Neuron (in vitro differentiated cells): Measurements from ENCODE around the gene CLDN3.
"Not testable (repeated sequence)": the region's sequence is repeated elsewhere in the genome, so short reads cannot be mapped to it uniquely, and the experiment has no call there.

Experiments used
- H2AFZ ChIP-seq: one replicate; pipeline ENCODE4 v1.6.1; 2013; ENCODE audit warnings: low read depth, mild to moderate bottlenecking, inconsistent platforms, low read length, moderate library complexity
- H3K27me3 ChIP-seq: one replicate; pipeline ENCODE4 v1.6.1; 2013; ENCODE audit warnings: low read length; ENCODE audit not compliant: insufficient read depth
- H3K36me3 ChIP-seq: one replicate; pipeline ENCODE4 v1.6.1; 2013; ENCODE audit warnings: low read length; ENCODE audit not compliant: insufficient read depth
- H3K4me1 ChIP-seq: one replicate; pipeline ENCODE4 v1.6.1; 2013; ENCODE audit warnings: low read length; ENCODE audit not compliant: insufficient read depth
- H3K4me3 ChIP-seq: 2 replicates; pipeline ENCODE4 v1.5.1; 2013; ENCODE audit warnings: mild to moderate bottlenecking, low read length, moderate library complexity
- H3K9me3 ChIP-seq: one replicate; pipeline ENCODE4 v1.6.1; 2013; ENCODE audit warnings: low read length

The CLDN3 gene

DNA sequence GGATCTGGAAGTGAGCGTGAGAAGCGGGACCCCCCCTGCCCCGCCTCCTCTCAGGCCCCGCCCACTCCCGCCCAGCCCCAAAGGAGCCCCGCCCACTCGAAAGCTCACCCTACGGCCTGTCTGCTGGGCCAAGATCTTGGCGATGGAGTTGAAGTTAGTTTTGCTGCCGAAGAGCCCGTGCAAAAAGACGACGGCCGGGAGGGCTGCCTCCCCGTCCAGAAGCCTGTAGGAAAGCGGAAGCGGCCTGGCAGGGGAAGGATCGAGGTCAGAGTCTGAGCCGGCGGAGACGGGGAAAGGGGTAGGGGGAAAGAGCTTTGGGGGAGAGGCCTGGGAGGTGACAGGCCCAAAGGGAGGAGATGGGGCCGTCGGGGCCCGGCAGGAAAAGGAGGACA is 31.9 kb downstream of the CLDN3 start:
- Histone ChIP-seq H3K27me3 (no peaks in the 10 kb centered on the region), H3K4me1 (peaks cover 28% of the 10 kb centered on the region), H3K9me3 (no peaks in the 10 kb centered on the region), H3K36me3 (peaks cover 10% of the 10 kb centered on the region), H2AFZ (peak overlapping the region; percentile 63), H3K4me3 (peak overlapping the region; percentile 60)

DNA sequence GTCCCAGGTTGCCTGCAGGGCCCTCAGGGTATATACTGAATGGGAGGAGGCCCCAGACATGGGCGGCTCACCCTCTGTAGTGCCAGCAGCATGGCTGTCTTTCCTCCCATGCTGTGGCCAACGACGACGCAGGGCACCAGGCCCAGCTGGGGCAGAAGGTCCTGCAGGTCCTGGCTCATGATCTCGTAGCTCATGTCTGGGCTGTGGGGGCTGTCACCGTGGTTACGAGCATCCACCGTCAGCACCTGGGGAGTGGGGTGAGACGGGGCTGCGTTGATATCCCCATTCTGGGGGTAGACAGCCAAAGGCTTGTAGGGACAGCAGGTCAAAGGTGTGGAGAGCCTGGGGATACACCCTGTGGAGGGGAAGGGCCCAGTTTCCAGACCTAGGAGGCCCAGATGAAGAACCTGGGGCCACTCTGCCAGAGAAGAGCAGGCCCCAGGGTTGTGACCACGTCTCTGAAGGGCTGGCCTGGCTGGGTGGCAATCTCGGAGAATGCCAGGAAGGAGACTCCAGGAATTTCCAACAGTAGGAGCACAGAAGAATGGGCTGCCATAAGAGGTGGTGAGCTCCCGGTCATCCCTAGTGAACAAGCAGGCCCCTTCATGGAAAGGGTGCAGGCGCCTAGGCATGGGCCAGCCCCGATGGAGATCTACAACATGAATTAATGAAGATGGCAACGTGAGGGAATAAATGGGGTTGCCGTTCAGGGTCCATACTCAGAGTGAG is 32.4 kb downstream of the CLDN3 start:
- Histone ChIP-seq H3K36me3 (peaks cover 10% of the 10 kb centered on the region), H3K9me3 (no peaks in the 10 kb centered on the region), H3K4me3 (peak overlapping the region; percentile 60), H2AFZ (no peak overlapping the region), H3K4me1 (peaks cover 22% of the 10 kb centered on the region), H3K27me3 (no peaks in the 10 kb centered on the region)

- Histone ChIP-seq H3K36me3 (peaks cover 10% of the 10 kb centered on the region), H3K4me1 (peaks cover 14% of the 10 kb centered on the region), H3K27me3 (no peaks in the 10 kb centered on the region), H3K4me3 (no peak overlapping the region), H2AFZ (no peak overlapping the region), H3K9me3 (no peaks in the 10 kb centered on the region)
Measured at GRCh38 chr7:73736885-73737284, 33.2 kb downstream of the CLDN3 start.

DNA sequence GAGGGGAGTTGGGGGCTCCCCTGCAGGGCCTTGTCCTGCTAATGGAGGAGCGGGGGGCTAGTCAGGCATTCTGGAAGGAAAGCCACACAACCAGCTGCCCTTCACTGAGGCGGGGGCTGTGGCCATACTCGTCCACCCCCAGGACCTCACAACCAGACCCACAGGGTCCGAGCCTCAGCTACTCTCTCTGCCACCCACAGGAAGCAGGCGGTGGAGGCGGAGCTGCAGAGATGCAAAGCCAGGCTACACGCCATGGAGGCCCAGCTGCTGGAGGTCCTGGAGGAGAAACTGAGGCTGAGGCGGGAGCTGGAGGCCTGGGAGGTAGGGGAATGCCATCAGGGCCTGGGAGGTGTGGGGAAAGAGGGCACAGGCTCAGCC is 34.6 kb downstream of the CLDN3 start:
- H3K27me3 ChIP-seq, result no peaks in the 10 kb centered on the region
- H3K4me3 ChIP-seq, result no peak overlapping the region
- peaks cover 10% of the 10 kb centered on the region for H3K36me3 ChIP-seq
- peaks cover 12% of the 10 kb centered on the region for H3K4me1 ChIP-seq
- no peaks in the 10 kb centered on the region for H3K9me3 ChIP-seq
- H2AFZ ChIP-seq, result no peak overlapping the region

DNA sequence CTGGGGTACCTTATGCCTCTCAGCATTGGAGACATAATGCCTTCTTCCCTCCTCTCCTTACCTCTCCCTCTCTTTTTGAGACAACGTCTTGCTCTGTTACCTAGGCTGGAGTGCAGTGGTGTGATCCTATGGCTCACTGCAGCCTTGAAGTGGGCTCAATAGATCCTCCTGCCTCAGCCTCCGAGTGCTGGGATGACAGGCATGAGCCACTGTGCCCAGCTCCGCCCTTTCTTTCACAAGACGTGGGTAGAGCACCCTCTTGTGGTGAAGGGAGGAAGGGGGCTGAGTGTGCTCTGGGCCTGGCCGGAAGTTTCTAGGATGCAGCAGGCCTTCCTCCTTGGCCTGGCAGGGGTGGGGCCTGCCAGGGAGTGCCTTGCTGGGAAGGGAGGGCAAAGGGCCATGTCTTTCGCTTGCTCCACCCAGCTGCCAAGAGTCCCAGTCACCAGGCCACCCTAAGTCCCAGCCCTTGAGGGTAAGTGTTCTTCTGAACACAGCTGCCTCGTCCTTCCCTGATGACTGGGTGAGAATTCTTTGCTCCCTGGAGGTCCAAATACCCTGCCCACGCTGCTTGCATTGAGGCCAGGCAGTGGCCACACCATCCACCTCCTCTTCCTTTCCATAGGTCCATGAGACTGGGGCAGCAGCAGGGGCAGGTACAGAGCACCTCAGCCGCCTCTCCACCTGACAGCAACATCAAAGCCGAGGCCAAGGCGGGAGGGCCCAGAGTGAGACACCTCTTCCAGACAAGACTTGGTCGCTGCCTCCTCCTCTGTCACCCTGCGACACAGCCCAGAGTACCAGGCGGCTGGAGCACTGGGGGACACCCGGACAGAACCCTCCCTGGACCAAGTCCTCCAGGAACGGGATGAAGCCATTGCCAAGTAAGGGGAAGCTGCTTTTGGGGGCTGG is 35.2 kb downstream of the CLDN3 start:
- Histone ChIP-seq H3K27me3 (no peaks in the 10 kb centered on the region), H3K36me3 (peaks cover 10% of the 10 kb centered on the region), H3K4me1 (peaks cover 14% of the 10 kb centered on the region), H3K4me3 (no peak overlapping the region), H3K9me3 (no peaks in the 10 kb centered on the region), H2AFZ (no peak overlapping the region)

- Histone ChIP-seq H2AFZ (no peak overlapping the region), H3K4me1 (peaks cover 3% of the 10 kb centered on the region), H3K4me3 (no peak overlapping the region), H3K9me3 (no peaks in the 10 kb centered on the region), H3K27me3 (no peaks in the 10 kb centered on the region), H3K36me3 (peaks cover 10% of the 10 kb centered on the region)
Measured at GRCh38 chr7:73732397-73732796, 37.7 kb downstream of the CLDN3 start.

DNA sequence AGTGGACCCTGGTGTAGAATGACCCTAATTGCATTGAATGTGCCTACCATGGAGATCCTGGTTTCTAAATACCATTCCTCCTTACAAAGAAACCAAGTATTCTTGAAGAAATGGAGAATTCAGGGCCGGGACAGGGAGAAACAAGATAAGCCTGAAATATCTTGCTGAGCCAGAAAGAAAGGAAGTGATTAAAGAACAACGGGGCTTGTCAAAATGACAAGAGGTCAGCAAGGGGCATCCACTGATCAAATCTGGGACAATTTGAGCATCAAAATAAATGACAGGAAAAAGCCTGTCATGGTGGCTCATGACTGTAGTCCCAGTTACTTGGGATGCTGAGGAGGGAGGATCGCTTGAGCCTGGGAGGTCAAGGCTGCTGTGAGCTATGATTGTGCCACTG is 39.6 kb downstream of the CLDN3 start:
- Histone ChIP-seq H3K36me3 (no peaks in the 10 kb centered on the region), H2AFZ (no peak overlapping the region), H3K4me3 (no peak overlapping the region), H3K4me1 (peaks cover 3% of the 10 kb centered on the region), H3K27me3 (no peaks in the 10 kb centered on the region), H3K9me3 (no peaks in the 10 kb centered on the region)

DNA sequence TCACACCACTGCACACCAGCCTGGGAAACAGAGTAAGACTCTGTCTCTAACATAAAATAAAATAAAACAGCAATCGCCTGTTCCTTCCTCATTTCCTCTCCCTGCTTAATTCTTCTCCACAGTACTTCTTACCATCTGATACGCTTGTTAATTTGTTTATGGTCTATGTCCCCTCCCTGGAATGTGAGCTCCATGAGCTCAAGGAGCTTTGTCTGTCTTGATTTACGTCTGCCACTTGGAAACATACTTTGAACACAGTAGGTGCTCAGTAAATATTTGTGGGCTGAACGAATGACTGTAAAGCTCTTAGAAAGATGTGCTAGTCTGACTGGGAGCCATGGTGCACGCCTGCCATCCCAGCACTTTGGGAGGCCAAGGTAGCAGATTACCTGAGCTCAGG is 41.5 kb downstream of the CLDN3 start:
- no peaks in the 10 kb centered on the region for H3K36me3 ChIP-seq
- no peaks in the 10 kb centered on the region for H3K27me3 ChIP-seq
- H3K4me3 ChIP-seq, result no peak overlapping the region
- H3K9me3 ChIP-seq, result no peaks in the 10 kb centered on the region
- no peak overlapping the region for H2AFZ ChIP-seq
- peaks cover 3% of the 10 kb centered on the region for H3K4me1 ChIP-seq

- no peak overlapping the region for H3K4me3 ChIP-seq
- H3K27me3 ChIP-seq, result no peaks in the 10 kb centered on the region
- H2AFZ ChIP-seq, result no peak overlapping the region
- H3K36me3 ChIP-seq, result no peaks in the 10 kb centered on the region
- H3K4me1 ChIP-seq, result peaks cover 3% of the 10 kb centered on the region
- H3K9me3 ChIP-seq, result no peaks in the 10 kb centered on the region
Measured at GRCh38 chr7:73727952-73728351, 42.1 kb downstream of the CLDN3 start.

DNA sequence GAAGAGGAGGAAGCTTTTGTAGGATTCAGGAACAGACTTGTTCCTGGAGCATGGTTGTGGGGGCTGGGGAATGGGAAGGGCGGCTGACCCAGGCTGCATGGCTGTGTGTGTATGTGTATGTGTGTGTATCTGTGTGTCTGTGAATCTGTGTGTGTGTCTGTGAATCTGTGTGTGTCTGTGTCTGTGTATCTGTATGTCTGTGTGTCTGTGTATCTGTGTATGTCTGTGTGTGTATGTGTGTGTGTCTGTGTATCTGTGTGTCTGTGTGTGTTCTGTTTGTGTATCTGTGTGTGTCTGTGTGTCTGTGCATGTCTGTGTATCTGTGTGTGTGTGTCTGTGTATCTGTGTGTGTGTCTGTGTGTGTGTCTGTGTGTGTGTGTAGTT is 44.0 kb downstream of the CLDN3 start:
- Histone ChIP-seq H2AFZ (no peak overlapping the region), H3K4me3 (no peak overlapping the region), H3K4me1 (peaks cover 3% of the 10 kb centered on the region), H3K36me3 (no peaks in the 10 kb centered on the region), H3K27me3 (peaks cover 3% of the 10 kb centered on the region), H3K9me3 (no peaks in the 10 kb centered on the region)

DNA sequence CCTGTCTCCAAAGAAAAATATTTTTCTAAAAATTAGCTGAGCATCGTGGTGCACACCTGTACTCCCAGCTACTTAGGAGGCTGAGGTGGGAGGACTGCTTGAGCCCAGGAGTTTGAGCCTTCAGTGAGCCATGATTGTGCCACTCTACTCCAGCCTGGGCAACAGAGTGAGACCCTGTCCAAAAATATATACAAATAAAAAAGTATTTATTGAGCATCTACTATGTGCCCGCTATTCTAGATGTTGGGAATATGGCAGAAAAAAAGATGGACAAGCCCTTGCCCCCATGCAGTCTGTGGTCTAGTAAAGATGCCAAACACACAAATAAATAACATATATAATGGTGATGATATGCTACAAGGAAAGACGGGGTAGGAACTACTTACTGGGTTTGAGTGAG is 46.3 kb downstream of the CLDN3 start:
- Histone ChIP-seq H3K4me3 (no peak overlapping the region), H3K4me1 (no peaks in the 10 kb centered on the region), H3K9me3 (no peaks in the 10 kb centered on the region), H3K36me3 (no peaks in the 10 kb centered on the region), H3K27me3 (peaks cover 3% of the 10 kb centered on the region), H2AFZ (no peak overlapping the region)

GRCh38 chr7:73722785-73723184 is 47.3 kb downstream of the CLDN3 start:
- no peak overlapping the region for H3K4me3 ChIP-seq
- no peaks in the 10 kb centered on the region for H3K9me3 ChIP-seq
- peaks cover 3% of the 10 kb centered on the region for H3K27me3 ChIP-seq
- H3K36me3 ChIP-seq, result no peaks in the 10 kb centered on the region
- no peak overlapping the region for H2AFZ ChIP-seq
- H3K4me1 ChIP-seq, result peaks cover 4% of the 10 kb centered on the region

- H3K9me3 ChIP-seq, H3K4me1 ChIP-seq, H3K36me3 ChIP-seq, H3K4me3 ChIP-seq, H2AFZ ChIP-seq, H3K27me3 ChIP-seq: not testable (repeated sequence)
Measured at GRCh38 chr7:73722182-73722581, 47.9 kb downstream of the CLDN3 start.
